ENCODE results near the gene SNX32.

Gene SNX32

DNA sequence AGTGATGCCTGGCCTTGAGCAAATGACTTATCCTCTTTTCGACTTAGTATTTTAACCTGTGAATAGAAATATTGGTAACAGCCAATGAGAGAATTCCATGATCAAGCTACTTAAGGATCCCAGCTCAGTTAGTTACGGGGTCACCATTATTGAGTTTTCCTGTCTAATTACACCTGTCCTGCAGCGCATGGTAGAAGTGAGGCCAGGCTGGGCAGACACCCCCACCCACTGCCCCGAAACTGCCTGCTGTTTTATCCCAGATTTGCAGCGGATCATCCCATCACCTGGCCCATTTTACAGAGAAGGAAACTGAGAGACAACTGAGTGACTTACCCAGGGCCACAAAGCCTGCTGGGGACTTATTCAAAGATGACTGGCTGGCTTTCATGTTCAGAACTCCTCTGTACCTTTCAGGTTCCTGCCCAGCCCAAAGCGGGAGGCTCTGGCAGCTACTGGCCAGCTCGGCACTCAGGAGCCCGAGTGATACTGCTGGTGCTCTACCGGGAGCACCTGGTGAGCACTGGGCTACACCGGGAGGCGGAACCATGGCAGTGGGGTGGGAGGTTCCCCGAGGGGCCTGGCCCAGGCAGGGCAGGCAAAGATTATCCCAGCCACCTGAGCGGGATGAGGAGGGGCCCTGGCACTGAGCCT, 27.9 kb downstream of the SNX32 start:
- no peak for DNase-seq (ENCODE audit: low spot score)
- in situ Hi-C loops (cut with MboI; ENCODE audit: low pct_unique_long_range_greater_than_20kb, low sequenced_read_pairs, unreplicated experiment), result no loop called here
- TF ChIP-seq, protein P1, sequence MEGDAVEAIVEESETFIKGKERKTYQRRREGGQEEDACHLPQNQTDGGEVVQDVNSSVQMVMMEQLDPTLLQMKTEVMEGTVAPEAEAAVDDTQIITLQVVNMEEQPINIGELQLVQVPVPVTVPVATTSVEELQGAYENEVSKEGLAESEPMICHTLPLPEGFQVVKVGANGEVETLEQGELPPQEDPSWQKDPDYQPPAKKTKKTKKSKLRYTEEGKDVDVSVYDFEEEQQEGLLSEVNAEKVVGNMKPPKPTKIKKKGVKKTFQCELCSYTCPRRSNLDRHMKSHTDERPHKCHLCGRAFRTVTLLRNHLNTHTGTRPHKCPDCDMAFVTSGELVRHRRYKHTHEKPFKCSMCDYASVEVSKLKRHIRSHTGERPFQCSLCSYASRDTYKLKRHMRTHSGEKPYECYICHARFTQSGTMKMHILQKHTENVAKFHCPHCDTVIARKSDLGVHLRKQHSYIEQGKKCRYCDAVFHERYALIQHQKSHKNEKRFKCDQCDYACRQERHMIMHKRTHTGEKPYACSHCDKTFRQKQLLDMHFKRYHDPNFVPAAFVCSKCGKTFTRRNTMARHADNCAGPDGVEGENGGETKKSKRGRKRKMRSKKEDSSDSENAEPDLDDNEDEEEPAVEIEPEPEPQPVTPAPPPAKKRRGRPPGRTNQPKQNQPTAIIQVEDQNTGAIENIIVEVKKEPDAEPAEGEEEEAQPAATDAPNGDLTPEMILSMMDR (IDR thresholded peaks at IDR 0.05; ENCODE audit: extremely low read depth, insufficient read depth, missing control alignments), result no peak

DNA sequence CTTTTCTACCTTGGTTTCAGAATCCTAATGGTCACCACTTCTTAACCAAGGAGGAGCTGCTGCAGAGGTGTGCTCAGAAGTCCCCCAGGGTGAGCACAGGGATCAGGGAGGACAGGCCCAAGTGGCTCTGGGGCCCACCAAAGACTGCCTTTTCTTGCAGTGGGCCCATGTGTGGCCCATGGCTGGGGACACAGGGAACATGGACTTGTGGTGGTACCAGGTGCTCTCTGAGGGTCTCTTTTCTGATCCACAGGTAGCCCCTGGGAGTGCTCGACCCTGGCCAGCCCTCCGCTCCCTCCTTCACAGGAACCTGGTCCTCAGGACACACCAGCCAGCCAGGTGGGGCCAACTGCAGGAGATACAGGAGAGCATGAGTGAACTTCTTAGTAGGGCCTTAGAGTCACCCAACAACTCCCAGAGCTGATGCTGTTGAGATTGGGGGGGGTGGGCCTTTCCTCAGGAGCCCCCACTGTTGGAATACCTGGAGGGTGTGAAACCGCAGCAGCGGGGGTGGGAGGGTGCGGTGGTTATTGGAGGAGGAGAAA, 28.5 kb downstream of the SNX32 start:
- in situ Hi-C loops (cut with MboI; ENCODE audit: low pct_unique_long_range_greater_than_20kb, low sequenced_read_pairs, unreplicated experiment), result no loop called here
- DNase-seq (ENCODE audit: low spot score), result no peak
- TF ChIP-seq, protein P1 (IDR thresholded peaks at IDR 0.05; ENCODE audit: extremely low read depth, insufficient read depth, missing control alignments), result no peak

DNA sequence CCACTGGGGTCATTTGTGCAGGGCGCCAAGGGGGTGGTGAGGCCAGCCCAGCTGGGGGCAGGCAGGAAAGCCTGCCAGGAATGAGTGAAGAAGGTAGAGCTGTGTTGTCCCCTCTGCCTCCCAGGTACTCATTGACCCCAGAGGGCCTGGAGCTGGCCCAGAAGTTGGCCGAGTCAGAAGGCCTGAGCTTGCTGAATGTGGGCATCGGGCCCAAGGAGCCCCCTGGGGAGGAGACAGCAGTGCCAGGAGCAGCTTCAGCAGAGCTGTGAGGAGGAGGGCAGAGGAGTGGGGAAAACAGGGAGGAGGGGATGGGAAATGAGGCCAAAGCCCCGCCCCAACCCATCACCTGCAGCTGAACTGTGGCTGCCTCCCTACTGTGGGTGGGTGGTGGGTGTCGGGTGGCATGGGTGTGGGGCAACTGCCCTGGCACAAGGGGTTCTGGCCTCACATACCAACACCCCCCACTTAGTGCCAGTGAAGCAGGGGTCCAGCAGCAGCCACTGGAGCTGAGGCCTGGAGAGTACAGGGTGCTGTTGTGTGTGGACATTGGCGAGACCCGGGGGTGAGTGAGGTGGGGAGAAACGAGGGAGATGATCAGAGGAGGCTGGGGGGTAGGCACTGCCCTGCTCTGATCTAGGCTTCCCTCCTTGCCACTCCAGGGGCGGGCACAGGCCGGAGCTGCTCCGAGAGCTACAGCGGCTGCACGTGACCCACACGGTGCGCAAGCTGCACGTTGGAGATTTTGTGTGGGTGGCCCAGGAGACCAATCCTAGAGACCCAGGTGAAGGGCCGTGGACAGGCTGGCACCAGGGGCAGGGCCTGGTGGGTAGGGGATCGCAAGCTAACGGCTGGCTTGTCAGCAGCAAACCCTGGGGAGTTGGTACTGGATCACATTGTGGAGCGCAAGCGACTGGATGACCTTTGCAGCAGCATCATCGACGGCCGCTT, 29.5 kb downstream of the SNX32 start:
- in situ Hi-C loops (cut with MboI; ENCODE audit: low pct_unique_long_range_greater_than_20kb, low sequenced_read_pairs, unreplicated experiment), result no loop called here
- TF ChIP-seq, protein P1 (IDR thresholded peaks at IDR 0.05; ENCODE audit: extremely low read depth, insufficient read depth, missing control alignments), result no peak
- DNase-seq (ENCODE audit: low spot score), result no peak

DNA sequence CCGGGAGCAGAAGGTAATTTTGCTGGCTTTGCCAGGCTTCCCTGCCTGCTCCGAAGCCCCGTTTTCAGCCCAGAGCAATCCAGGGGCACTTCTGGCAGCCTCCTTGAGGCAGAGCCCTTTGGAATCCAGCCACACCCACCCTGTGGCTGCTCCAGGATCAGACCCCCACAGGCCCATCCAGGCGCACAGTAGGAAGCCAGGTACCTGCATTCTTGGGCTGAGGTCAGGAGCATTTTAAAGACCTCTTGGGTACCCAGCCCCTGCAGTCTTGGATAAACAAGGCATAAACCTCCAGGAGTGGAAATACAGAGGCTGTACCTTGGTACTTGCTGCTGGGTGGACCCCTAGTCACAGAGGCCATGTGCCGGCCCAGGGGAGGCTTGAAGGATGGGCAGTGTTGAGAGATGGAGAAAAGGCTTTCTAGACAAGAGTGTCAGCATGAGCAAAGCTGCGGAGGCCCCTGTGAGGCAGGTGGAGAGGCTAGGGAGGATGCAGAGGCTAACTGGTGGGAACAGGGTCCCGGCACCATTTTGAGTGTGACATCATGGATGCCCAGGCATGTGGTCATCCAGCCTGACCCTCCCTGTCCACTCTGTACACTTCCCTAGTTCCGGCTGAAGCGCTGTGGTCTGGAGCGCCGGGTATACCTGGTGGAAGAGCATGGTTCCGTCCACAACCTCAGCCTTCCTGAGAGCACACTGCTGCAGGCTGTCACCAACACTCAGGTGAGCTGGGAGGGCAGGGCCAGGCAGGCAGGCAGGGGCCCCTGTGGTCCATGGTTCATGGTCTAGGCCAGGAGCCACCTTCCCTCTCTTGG, 30.3 kb downstream of the SNX32 start:
- in situ Hi-C loops (cut with MboI; ENCODE audit: low pct_unique_long_range_greater_than_20kb, low sequenced_read_pairs, unreplicated experiment), result no loop called here
- TF ChIP-seq, protein P1 (IDR thresholded peaks at IDR 0.05; ENCODE audit: extremely low read depth, insufficient read depth, missing control alignments), result no peak
- no peak for DNase-seq (ENCODE audit: low spot score)

DNA sequence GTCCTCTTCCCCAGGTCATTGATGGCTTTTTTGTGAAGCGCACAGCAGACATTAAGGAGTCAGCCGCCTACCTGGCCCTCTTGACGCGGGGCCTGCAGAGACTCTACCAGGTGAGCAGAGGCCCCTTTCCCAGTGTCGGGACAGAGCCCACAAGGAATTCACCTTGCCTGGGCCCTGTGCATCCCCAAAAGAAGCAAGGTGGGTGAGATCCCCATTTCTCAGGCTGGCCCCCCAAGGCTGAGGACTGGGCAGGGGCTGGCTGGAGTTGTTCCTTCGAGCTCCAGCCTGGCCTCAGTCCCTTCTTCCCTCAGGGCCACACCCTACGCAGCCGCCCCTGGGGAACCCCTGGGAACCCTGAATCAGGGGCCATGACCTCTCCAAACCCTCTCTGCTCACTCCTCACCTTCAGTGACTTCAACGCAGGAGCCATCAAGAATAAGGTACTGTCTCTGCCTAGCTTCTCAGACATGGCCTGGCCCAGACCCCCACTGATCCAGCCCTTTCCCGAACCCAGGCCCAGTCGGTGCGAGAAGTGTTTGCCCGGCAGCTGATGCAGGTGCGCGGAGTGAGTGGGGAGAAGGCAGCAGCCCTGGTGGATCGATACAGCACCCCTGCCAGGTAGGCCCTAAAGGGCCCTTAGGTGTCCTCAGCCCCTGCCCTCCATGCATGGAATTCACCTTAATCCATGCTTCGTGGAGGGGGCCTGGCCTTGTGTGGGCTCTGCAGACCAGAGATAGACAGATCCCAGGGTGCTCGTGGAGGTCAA, 31.1 kb downstream of the SNX32 start:
- in situ Hi-C loops (cut with MboI; ENCODE audit: low pct_unique_long_range_greater_than_20kb, low sequenced_read_pairs, unreplicated experiment), result no loop called here
- DNase-seq (ENCODE audit: low spot score), result no peak
- TF ChIP-seq, protein P1 (IDR thresholded peaks at IDR 0.05; ENCODE audit: extremely low read depth, insufficient read depth, missing control alignments), result no peak
